Measurements from ENCODE around the gene STAMBPL1. TPM values are rescaled to one million over a fixed set of nuclear protein-coding genes. Genes with fewer than 3 reads are reported as not detected.
"Not testable (repeated sequence)": the region's sequence is repeated elsewhere in the genome, so short reads cannot be mapped to it uniquely, and the experiment has no call there.

The STAMBPL1 gene
- total RNA-seq, 1 donor from 2014 or later, result 41.9 TPM

DNA sequence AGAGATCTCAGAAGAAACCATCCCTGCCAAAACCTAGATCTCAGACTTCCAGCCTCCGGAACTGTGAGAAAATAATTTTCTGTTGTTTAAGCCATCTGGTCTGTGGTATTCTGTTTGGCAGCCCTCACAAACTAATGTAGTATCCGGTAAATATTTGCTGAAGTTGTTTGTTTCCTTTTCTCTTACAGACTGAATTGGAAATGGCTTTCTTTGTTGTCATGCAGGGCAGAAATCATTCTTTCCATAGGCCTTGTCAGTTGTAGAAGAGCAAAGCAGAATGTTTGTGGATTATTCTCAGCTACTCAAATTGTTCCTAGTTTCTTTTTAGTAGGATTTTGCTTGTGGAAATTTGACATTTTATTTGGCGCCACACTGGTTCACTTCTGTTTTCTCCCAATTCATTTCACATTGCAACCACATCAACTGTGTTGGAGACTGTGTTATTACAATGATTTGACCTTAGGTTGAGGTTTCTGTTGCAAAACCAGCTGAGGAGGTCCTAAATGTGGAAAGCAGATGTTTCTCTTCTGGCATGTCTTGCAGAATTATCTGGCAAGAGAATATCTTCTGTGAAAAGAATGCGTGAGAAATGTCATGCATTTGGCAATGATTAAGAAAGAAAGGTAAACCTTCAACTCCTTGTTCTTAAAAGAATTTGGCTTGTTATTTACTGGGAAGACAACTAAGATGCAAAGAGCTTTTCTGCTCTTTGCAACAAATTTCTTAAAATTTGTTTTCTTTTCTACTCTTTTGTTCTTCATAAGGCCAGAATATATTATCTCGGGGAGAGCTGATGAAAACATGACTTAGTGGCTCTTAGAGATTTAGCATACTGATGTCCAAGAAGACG lies 46.7 kb downstream of the STAMBPL1 start:
- intact Hi-C loops (cut with micrococcal nuclease), result no loop called here
- H3K27me3 Mint-ChIP-seq, result no peaks in the 10 kb centered on the region
- DNase-seq, result no peak
- H3K4me3 Mint-ChIP-seq, result no peak overlapping the region
- peaks cover 7% of the 10 kb centered on the region for H3K4me1 Mint-ChIP-seq
- H3K9me3 Mint-ChIP-seq, result no peaks in the 10 kb centered on the region
- no peak overlapping the region for H3K27ac Mint-ChIP-seq
- peaks cover 57% of the 10 kb centered on the region for H3K36me3 Mint-ChIP-seq (ENCODE audit: low read depth)

DNA sequence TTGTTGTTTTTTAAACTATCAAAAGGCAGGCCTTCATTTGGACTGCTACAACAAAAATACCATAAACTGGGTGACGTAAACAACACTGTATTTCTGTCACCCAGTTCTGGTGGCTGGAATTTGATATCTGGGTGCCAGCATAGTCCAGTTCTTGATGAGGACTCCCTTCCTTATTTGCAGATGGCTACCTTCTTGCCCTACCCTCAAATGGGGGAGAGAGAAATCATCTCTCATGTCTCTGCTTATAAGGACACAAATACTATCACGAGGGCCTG lies 47.3 kb downstream of the STAMBPL1 start:
- Mint-ChIP-seq H3K36me3 (ENCODE audit: low read depth) (peaks cover 53% of the 10 kb centered on the region), H3K9me3 (no peaks in the 10 kb centered on the region), H3K4me1 (peaks cover 8% of the 10 kb centered on the region), H3K4me3 (no peak overlapping the region), H3K27ac (no peak overlapping the region), H3K27me3 (no peaks in the 10 kb centered on the region)
- DNase-seq, result no peak
- intact Hi-C loops (cut with micrococcal nuclease), result no loop called here

DNA sequence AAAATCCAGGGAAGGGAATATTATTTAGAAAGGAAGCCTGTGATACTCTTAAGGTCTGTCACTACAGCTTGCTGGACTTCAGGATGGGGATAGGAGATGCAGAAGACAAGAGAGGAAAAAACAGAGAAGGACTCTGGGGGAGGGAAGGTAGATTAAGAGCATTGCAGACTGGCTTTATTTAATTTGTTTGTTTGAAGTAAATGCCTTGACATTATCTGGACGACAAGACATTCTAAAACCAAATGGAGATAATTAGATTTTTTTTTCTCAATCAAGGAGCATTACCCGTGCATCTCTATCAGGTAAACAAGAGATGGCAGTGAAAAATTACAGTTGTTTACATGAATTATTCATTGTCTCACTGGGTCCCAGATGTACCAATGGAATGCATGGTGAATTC lies 48.2 kb downstream of the STAMBPL1 start:
- Mint-ChIP-seq H3K27me3 (no peaks in the 10 kb centered on the region), H3K36me3 (ENCODE audit: low read depth) (peaks cover 48% of the 10 kb centered on the region), H3K4me3 (no peak overlapping the region), H3K4me1 (peaks cover 10% of the 10 kb centered on the region), H3K9me3 (no peaks in the 10 kb centered on the region), H3K27ac (no peak overlapping the region)
- intact Hi-C loops (cut with micrococcal nuclease), result no loop called here
- DNase-seq, result no peak

DNA sequence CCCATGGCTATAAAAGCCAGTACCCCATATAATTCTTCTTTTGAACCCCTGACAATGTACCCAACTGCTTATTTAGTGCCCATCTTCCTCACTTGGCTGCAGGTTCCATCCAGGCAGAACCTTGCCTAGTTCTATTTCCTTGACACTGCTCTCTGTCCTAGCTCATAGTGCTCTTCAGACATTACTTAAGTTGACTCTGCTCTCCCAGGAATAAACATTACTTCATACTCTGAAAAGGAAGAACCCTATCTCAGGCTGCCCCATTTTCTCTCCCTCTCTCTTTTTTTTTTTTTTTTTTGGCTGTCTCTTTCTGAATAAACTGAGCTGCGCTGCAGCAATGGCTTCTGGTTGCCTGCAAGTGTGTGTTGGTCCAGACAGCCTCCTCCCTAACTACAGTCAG lies 51.5 kb downstream of the STAMBPL1 start:
- intact Hi-C loops (cut with micrococcal nuclease), result loop anchor here (5.0 kb wide), 2 partner anchors 49 to 244 kb away; partner anchors contain the start of gene STAMBPL1
- no peak overlapping the region for H3K4me3 Mint-ChIP-seq
- H3K27me3 Mint-ChIP-seq, result no peaks in the 10 kb centered on the region
- peaks cover 23% of the 10 kb centered on the region for H3K4me1 Mint-ChIP-seq
- DNase-seq, result no peak
- H3K27ac Mint-ChIP-seq, result no peak overlapping the region
- H3K36me3 Mint-ChIP-seq (ENCODE audit: low read depth), result peaks cover 36% of the 10 kb centered on the region
- no peaks in the 10 kb centered on the region for H3K9me3 Mint-ChIP-seq

DNA sequence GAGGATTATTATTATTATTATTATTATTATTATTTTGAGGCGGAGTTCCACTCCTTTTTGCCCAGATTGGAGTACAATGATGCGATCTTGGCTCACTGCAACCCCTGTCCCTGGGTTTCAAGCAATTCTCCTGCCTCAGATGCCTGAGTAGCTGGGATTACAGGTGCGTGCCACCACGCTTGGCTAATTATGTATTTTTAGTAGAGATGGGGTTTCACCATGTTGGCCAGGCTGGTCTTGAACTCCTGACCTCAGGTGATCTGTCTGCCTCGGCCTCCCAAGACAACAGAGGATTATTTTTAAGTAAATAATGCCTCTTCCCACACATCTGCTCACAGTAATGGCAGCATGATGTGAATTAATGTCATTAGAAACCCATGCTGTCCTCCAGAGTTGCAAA lies 52.0 kb downstream of the STAMBPL1 start:
- not testable (repeated sequence) for H3K4me3 Mint-ChIP-seq, H3K27me3 Mint-ChIP-seq, H3K9me3 Mint-ChIP-seq, DNase-seq, H3K27ac Mint-ChIP-seq
- Mint-ChIP-seq H3K4me1 (peaks cover 25% of the 10 kb centered on the region), H3K36me3 (ENCODE audit: low read depth) (peaks cover 33% of the 10 kb centered on the region)
- intact Hi-C loops (cut with micrococcal nuclease), result loop anchor here (1.0 to 5.0 kb wide), 6 partner anchors 31 to 367 kb away; partner anchors contain the start of gene STAMBPL1

DNA sequence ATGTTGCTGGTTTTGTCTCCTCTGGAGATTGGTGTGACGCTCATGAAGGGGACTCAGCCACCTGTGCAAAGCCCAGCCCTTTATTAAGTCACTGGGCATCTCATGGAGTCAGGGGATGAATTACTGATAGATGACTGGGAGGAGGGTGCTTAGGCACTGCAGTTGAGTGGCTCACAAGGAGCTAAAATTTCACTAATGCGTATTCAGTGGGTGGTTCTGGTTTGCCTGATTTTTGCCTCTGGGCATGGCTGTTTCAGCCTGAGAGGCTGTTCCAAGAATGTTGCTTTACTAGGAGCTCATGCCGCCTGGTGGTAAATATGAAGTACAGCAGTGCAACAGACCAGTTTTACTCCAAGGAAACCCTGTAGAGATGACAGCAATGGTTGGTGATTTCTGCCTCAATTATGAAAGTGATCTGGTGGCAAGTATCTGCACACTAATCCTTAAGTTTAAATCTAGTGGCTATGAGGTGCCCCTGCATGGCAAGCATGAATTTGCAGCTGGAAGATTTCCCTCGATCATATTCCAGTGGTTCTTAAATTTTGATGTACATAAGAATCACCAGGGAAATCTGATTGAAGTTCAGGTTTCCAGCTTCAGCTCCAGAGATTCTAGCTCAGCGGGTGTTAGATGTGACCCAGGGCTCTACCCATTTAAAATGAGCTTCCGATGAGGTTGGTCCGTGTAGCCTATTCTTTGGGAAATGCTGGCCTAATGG lies 52.7 kb downstream of the STAMBPL1 start:
- Mint-ChIP-seq H3K36me3 (ENCODE audit: low read depth) (peaks cover 32% of the 10 kb centered on the region), H3K9me3 (no peaks in the 10 kb centered on the region), H3K27me3 (no peaks in the 10 kb centered on the region), H3K4me1 (peaks cover 25% of the 10 kb centered on the region), H3K4me3 (no peak overlapping the region), H3K27ac (no peak overlapping the region)
- intact Hi-C loops (cut with micrococcal nuclease), result loop anchor here (1.0 to 5.0 kb wide), 6 partner anchors 32 to 367 kb away; partner anchors contain the start of gene STAMBPL1
- DNase-seq, result peak; percentile 83

DNA sequence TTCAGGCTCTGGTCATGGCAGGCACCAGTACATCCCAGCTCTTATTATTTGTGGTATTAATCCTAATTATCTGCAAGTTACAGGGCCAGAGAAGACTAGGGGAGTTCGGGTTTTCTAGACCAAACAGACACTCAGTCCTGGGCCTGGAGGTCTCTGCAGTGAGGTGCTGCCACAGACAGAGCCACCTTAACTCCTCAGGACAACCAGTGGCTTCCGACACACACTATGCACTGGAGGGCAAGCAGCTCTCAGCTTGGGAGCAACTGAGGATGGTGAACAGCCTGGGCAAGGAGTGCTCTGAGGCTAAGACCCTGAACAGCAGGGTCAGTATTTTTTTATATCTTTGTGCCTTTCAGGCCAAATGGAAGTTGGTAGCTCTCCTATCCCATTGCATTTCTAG lies 53.5 kb downstream of the STAMBPL1 start:
- Mint-ChIP-seq H3K27ac (no peak overlapping the region), H3K4me3 (no peak overlapping the region), H3K27me3 (no peaks in the 10 kb centered on the region), H3K36me3 (ENCODE audit: low read depth) (peaks cover 36% of the 10 kb centered on the region), H3K4me1 (peaks cover 25% of the 10 kb centered on the region), H3K9me3 (no peaks in the 10 kb centered on the region)
- no peak for DNase-seq
- intact Hi-C loops (cut with micrococcal nuclease), result loop anchor here (2.0 to 5.0 kb wide), 4 partner anchors 33 to 246 kb away; partner anchors contain the start of gene STAMBPL1

DNA sequence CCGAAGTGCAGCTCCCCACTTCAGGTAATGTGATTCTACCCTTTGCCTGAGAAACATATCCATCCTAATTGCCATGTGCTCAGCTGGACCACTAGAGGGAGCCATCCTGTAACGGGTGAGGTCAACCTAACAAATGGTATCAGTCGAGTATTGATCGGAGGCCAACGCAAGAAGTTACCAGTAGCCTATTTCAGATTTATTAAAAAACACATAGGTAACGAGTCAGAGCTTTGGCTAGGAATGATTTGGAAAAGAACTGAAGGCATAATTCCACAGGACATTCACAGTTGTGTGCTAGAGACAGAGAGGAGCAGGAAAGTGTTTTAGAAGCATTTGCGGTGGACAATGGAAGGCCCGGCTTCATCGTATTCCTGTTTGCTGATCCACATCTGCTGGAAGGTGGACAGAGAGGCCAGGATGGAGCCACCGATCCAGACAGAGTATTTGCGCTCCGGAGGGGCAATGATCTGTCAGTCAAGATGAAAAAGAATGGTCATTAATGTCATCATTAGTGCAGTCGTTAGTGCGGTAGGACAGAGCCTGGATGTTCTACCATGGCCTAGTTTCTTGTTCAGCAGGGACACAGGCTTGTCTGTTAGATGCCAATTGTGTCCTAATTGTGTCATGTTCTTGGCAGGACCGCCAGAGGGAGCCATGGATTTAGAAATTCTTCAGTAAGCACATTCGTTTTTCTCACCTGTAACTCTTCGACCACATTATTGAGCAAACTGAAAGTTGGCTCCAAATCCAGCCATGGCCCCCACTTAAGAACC lies 55.0 kb downstream of the STAMBPL1 start:
- Mint-ChIP-seq H3K36me3 (ENCODE audit: low read depth) (peaks cover 35% of the 10 kb centered on the region), H3K4me1 (peaks cover 22% of the 10 kb centered on the region), H3K4me3 (peak overlapping the region; percentile 67), H3K9me3 (no peaks in the 10 kb centered on the region), H3K27ac (peak overlapping the region; percentile 79), H3K27me3 (no peaks in the 10 kb centered on the region)
- intact Hi-C loops (cut with micrococcal nuclease), result loop anchor here (1.0 to 5.0 kb wide), 9 partner anchors 38 to 282 kb away; partner anchors contain the start of genes FAS and STAMBPL1
- DNase-seq, result peak; percentile 90

DNA sequence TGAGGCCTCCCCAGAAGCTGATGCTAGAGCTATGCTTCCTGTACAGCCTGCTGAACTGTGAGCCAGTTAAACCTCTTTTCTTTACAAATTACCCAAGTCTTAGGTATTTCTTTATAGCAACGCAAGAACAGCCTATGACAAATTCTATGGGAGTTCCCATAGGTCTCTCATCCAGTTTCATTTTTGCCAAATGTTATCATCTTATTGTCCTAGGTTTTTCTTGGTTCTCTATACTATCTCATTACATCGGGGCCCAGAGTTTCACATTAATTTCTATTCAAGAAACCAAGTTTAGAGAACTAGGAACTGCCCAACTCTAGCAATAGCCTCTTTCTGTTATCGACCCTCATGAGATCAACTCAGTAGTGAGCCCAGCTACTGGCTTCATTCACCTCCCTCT lies 56.6 kb downstream of the STAMBPL1 start:
- intact Hi-C loops (cut with micrococcal nuclease), result no loop called here
- Mint-ChIP-seq H3K27ac (no peak overlapping the region), H3K4me1 (peaks cover 18% of the 10 kb centered on the region), H3K4me3 (no peak overlapping the region), H3K9me3 (no peaks in the 10 kb centered on the region), H3K36me3 (ENCODE audit: low read depth) (peaks cover 38% of the 10 kb centered on the region), H3K27me3 (no peaks in the 10 kb centered on the region)
- no peak for DNase-seq

DNA sequence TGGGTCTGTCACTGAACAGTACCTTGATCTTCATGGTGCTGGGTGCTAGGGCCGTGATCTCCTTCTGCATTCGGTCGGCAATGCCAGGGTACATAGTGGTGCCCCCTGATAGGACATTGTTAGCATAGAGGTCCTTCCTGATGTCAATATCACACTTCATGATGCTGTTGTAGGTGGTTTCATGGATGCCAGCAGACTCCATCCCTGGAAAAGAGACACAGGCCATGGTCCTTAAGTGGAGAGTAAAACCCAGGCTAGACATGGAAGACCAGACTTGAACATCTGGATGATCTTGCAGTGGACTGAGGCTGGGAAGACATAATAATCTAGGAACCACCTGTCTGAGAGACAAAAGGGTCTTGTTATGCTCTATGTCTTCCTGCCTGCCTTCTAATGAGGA lies 58.0 kb downstream of the STAMBPL1 start:
- H3K27me3 Mint-ChIP-seq, result no peaks in the 10 kb centered on the region
- peaks cover 43% of the 10 kb centered on the region for H3K36me3 Mint-ChIP-seq (ENCODE audit: low read depth)
- H3K27ac Mint-ChIP-seq, result no peak overlapping the region
- no peaks in the 10 kb centered on the region for H3K9me3 Mint-ChIP-seq
- no peak for DNase-seq
- peaks cover 15% of the 10 kb centered on the region for H3K4me1 Mint-ChIP-seq
- no peak overlapping the region for H3K4me3 Mint-ChIP-seq
- intact Hi-C loops (cut with micrococcal nuclease), result no loop called here

DNA sequence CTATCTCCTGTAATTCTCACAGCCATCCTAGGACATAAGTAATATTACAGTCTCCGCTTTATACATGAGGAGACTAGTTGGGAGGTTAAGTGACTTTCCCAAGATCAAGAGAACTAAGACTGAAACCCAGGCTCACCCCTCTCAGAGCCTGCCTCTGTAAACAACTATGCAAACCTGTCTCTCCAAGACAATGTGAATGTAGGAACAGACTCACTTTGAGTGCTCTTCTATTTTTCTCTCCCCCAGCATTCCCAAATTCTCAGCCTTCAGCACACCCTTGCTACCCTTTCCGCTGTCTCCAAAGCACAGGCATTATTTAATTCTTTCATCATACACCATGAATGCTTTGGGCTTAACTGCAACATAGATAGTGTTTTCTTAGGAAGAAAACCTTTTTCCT lies 58.9 kb downstream of the STAMBPL1 start:
- Mint-ChIP-seq H3K4me3 (no peak overlapping the region), H3K36me3 (ENCODE audit: low read depth) (peaks cover 42% of the 10 kb centered on the region), H3K4me1 (peaks cover 15% of the 10 kb centered on the region), H3K27me3 (no peaks in the 10 kb centered on the region), H3K27ac (no peak overlapping the region), H3K9me3 (no peaks in the 10 kb centered on the region)
- DNase-seq, result no peak
- intact Hi-C loops (cut with micrococcal nuclease), result no loop called here

DNA sequence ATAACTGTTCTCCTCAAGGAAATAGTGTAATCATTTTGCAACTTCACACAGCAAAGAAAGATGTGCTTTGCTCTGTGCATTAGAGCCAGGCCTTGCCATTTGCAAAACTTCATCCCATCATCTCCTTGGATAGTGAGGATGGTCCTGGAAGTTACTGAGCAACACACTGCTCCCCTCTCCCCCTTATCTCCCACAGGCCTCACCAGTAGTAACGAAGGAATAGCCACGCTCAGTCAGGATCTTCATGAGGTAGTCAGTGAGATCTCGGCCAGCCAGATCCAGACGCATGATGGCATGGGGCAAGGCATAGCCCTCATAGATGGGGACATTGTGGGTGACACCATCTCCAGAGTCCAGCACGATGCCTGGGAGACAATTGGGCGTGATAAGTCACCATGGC lies 61.0 kb downstream of the STAMBPL1 start:
- intact Hi-C loops (cut with micrococcal nuclease), result no loop called here
- DNase-seq, result no peak
- Mint-ChIP-seq H3K4me1 (peaks cover 11% of the 10 kb centered on the region), H3K4me3 (no peak overlapping the region), H3K27me3 (no peaks in the 10 kb centered on the region), H3K9me3 (no peaks in the 10 kb centered on the region), H3K27ac (no peak overlapping the region), H3K36me3 (ENCODE audit: low read depth) (peaks cover 34% of the 10 kb centered on the region)

DNA sequence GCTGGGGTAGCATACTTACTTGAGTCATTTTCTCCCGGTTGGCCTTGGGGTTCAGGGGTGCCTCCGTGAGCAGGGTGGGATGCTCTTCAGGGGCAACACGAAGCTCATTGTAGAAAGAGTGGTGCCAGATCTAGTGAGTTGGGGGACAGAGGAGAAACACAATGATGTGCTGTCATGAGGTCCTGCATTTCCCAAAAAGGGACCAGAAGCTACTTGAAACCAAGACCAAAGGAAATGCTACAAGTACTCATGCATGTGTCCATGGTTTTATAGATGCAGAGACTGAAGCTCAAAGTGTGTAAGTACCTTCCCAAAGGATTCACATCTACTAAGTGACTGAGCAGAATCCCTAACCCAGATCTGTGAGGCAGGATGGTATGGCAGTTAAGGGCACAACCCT lies 63.7 kb downstream of the STAMBPL1 start:
- Mint-ChIP-seq H3K27me3 (no peaks in the 10 kb centered on the region), H3K4me3 (no peak overlapping the region), H3K9me3 (no peaks in the 10 kb centered on the region), H3K27ac (no peak overlapping the region), H3K4me1 (peaks cover 12% of the 10 kb centered on the region), H3K36me3 (ENCODE audit: low read depth) (peaks cover 27% of the 10 kb centered on the region)
- DNase-seq, result no peak
- intact Hi-C loops (cut with micrococcal nuclease), result no loop called here

DNA sequence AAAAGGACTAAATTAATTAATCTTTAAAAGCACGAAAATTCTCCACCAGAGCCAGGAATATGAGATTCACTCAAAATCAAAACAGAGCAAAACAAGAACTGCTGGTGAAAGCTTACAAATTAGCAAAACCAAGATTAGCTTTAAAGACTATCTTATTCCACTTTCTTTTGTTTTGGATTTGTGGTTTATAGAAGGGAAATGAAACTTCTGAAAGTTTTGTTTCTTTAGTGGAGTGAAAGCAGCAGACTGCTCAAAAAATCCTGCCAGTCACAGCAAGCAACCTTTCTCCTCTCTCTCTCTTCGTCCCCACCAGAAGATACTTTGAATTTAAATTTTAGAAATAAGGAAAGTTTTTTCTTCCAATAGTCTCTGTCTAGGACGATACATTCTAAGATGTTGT lies 64.8 kb downstream of the STAMBPL1 start:
- Mint-ChIP-seq H3K9me3 (no peaks in the 10 kb centered on the region), H3K36me3 (ENCODE audit: low read depth) (peaks cover 22% of the 10 kb centered on the region), H3K4me3 (no peak overlapping the region), H3K27ac (no peak overlapping the region), H3K27me3 (no peaks in the 10 kb centered on the region), H3K4me1 (peaks cover 12% of the 10 kb centered on the region)
- intact Hi-C loops (cut with micrococcal nuclease), result no loop called here
- DNase-seq, result no peak

Data from activated CD4-positive, alpha-beta T cell treated with anti-CD3 and anti-CD28 coated beads, Interleukin-2, amount 10 ng/mL, durations not matched to agents 24 days and 14 days (primary cell).